GM12801 (cell line): Measurements from ENCODE around the gene CTBP2.

Experiments
- TF ChIP-seq, protein P1 (sequence below): IDR thresholded peaks from one replicate; pipeline ENCODE4 v1.5.1; 2011; ENCODE audit warnings: control low read depth; ENCODE audit not compliant: insufficient read length; ENCODE audit errors: extremely low read depth

CTBP2 gene

DNA sequence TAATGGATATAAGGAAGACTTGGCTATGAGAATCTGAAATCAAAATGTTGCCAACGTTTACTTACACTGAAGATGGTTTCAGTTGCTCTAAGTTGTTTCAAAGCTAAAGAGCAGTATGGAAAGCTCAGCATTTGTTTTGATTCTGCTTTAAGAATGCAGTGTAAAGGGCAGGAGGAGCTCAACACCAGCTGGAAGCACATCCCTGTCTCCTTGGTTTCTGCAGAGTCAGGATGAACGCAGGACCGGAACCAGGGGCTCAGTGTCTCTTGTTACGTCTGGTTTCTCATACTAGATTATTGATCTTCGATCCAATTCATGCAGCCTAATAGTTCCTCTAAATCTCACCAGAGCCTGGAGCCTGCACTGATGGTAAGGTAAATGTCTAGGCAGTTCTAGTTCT is 194.4 kb downstream of the CTBP2 start:
- TF ChIP-seq, protein P1, sequence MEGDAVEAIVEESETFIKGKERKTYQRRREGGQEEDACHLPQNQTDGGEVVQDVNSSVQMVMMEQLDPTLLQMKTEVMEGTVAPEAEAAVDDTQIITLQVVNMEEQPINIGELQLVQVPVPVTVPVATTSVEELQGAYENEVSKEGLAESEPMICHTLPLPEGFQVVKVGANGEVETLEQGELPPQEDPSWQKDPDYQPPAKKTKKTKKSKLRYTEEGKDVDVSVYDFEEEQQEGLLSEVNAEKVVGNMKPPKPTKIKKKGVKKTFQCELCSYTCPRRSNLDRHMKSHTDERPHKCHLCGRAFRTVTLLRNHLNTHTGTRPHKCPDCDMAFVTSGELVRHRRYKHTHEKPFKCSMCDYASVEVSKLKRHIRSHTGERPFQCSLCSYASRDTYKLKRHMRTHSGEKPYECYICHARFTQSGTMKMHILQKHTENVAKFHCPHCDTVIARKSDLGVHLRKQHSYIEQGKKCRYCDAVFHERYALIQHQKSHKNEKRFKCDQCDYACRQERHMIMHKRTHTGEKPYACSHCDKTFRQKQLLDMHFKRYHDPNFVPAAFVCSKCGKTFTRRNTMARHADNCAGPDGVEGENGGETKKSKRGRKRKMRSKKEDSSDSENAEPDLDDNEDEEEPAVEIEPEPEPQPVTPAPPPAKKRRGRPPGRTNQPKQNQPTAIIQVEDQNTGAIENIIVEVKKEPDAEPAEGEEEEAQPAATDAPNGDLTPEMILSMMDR, result no peak

GRCh38 chr10:124963866-124964720 is 196.3 kb downstream of the CTBP2 start:
- TF ChIP-seq, protein P1, result no peak

DNA sequence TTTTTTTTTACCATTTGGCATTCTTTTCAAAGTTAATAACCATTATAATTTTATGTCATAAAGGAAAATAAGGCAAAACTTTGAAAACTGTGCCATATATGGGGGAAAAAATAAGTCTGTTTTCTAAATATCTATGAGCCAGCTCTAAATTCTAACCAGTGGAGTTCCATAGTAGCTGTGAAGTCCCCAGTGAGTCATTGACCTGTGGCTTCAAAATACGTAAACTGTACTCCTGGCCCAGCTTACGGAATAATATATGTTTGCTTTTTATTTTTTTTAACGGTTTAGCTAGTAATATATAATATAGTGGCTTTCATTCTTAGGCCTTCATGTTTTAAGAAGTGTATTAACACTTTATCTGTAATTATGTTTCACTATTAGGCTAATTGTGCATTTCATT is 197.9 kb downstream of the CTBP2 start:
- TF ChIP-seq, protein P1, result no peak

DNA sequence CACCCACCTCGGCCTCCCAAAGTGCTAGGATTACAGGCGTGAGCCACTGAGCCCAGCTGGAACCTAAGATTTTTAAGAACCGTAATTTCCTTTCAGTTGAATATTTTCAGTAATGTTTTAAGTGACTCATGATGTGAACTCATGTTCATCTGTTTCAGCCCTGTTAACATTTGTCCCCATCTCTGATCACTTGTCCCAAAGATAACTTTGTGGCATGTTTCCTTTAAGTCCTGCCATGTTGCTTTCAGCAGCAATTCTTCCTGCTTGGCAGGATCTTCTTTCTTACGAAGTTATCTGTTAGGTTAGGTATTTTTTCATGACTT is 199.2 kb downstream of the CTBP2 start:
- TF ChIP-seq, protein P1, result no peak

- TF ChIP-seq, protein P1, result no peak
Observed at GRCh38 chr10:124959564-124959963, 200.8 kb downstream of the CTBP2 start.

GRCh38 chr10:124957404-124957947 is 202.9 kb downstream of the CTBP2 start:
- TF ChIP-seq, protein P1, result no peak

DNA sequence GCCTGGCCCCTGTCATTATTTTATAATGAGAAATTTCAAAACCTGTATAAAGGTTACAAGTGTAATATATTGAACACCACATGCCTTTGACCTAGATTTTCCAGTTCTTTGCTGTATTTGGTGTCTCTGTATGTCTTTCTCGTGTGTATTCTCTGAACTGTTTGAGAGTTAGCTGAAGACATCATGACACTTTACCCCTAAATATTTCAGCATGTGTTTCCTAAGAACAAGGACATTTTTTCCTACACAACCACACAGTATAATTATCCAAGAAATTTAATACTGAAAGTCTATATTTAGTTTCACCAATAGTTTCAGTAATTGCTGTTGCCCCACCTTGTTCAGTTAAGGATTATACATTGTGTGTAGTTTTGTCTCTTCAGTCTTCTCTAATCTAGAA is 203.6 kb downstream of the CTBP2 start:
- TF ChIP-seq, protein P1, result no peak
